Spleen (tissue), 7 donors: ENCODE measurements around the gene TTN.

Source experiments
- POLR2A ChIP-seq, 3 donors: fragments of 450-650 bp; IDR thresholded peaks; one replicate each; pipeline ENCODE4 v1.5.1; 2017; ENCODE audit warnings: antibody characterized with exemption in 3 of 3, mild to moderate bottlenecking in 1 of 3
- TF ChIP-seq, protein P1 (sequence below), 11 experiments: fragments of 200-600 bp in 7 of 11; fragments of 450-650 bp in 4 of 11; sonication (generic) in 4 of 11; IDR thresholded peaks in 8 of 11; conservative IDR thresholded peaks in 3 of 11; 1 replicate in 7 of 11; 2 replicates in 4 of 11; pipeline versions ENCODE4 v1.4.0 to v1.8.0; 2016 to 2021; ENCODE audit warnings: antibody characterized with exemption in 11 of 11, inconsistent platforms in 4 of 11, mild to moderate bottlenecking in 1 of 11
- donor health status: DM: no; HTN: no; CAD: no; lungs with moderate emphysema.
- donor health status: DM: no; HTN: no; CAD: no.
- donor health status: DM: no; HTN: no; CAD: no.

DNA sequence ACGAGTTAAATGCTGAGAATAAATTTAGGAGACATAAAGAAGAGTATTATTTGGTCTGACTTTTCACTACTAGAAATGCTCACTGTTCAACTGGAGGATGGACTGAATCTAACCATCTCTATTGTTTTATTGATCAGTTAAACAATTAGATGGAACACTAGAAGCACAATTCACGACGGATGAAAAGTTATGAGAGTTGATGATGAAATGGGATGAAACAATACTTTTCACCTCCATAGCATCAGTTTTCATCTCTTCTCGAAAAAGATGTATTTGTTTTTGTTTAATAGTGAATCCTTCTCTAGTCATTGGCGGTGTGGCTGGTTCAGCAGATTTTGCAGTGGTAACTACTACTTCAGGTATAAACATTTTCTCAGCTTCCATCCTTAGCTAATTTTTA is 19.3 kb downstream of the TTN start:
- TF ChIP-seq, protein P1, sequence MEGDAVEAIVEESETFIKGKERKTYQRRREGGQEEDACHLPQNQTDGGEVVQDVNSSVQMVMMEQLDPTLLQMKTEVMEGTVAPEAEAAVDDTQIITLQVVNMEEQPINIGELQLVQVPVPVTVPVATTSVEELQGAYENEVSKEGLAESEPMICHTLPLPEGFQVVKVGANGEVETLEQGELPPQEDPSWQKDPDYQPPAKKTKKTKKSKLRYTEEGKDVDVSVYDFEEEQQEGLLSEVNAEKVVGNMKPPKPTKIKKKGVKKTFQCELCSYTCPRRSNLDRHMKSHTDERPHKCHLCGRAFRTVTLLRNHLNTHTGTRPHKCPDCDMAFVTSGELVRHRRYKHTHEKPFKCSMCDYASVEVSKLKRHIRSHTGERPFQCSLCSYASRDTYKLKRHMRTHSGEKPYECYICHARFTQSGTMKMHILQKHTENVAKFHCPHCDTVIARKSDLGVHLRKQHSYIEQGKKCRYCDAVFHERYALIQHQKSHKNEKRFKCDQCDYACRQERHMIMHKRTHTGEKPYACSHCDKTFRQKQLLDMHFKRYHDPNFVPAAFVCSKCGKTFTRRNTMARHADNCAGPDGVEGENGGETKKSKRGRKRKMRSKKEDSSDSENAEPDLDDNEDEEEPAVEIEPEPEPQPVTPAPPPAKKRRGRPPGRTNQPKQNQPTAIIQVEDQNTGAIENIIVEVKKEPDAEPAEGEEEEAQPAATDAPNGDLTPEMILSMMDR (IDR thresholded peaks at IDR 0.05 in 8 of 11, conservative IDR thresholded peaks at IDR 0.05 in 3 of 11): no peak
- TF ChIP-seq POLR2A (IDR thresholded peaks at IDR 0.05): no peak
